Measurements from ENCODE around the gene CR1.

GRCh38 chr1:207649210-207649753, 153.3 kb downstream of the CR1 start:
- TF ChIP-seq CTCF (IDR thresholded peaks at IDR 0.05) (no peak), ZFX (IDR thresholded peaks at IDR 0.05; ENCODE audit: borderline replicate concordance) (no peak)
